COLO668 (cell line): ENCODE results near the gene NOX3.
"Not testable (repeated sequence)": the region's sequence is repeated elsewhere in the genome, so short reads cannot be mapped to it uniquely, and the experiment has no call there.

Experiments
- DNase-seq: peaks from one replicate; lab custom pipeline; 2025; ENCODE audit not compliant: unreplicated experiment; lab: John Stamatoyannopoulos, UW

Gene NOX3

GRCh38 chr6:155455766-155456165 is at the start of gene NOX3:
Gene NOX3, minus strand, starts transcription at chr6:155455839. Its CDS starts 39 bp downstream, at chr6:155455800.
- DNase-seq, result no peak

GRCh38 chr6:155504848-155505607 is 49.4 kb upstream of the NOX3 start:
- DNase-seq, result no peak

GRCh38 chr6:155502393-155502792 is 46.8 kb upstream of the NOX3 start:
- DNase-seq, result no peak

- DNase-seq, result no peak
Observed at GRCh38 chr6:155499574-155499973, 43.9 kb upstream of the NOX3 start.

- DNase-seq, result no peak
Observed at GRCh38 chr6:155498370-155498769, 42.7 kb upstream of the NOX3 start.

- DNase-seq, result no peak
Observed at GRCh38 chr6:155497273-155497672, 41.6 kb upstream of the NOX3 start.

- no peak for DNase-seq
Observed at GRCh38 chr6:155495011-155495768, 39.6 kb upstream of the NOX3 start.

GRCh38 chr6:155493694-155494143 is 38.1 kb upstream of the NOX3 start:
- DNase-seq, result no peak

GRCh38 chr6:155493026-155493693 is 37.5 kb upstream of the NOX3 start:
- no peak for DNase-seq

- no peak for DNase-seq
Observed at GRCh38 chr6:155492061-155492735, 36.6 kb upstream of the NOX3 start.

- no peak for DNase-seq
Observed at GRCh38 chr6:155491421-155491820, 35.8 kb upstream of the NOX3 start.

- not testable (repeated sequence) for DNase-seq
Observed at GRCh38 chr6:155488197-155488596, 32.6 kb upstream of the NOX3 start.

GRCh38 chr6:155487371-155488130 is 31.9 kb upstream of the NOX3 start:
- no peak for DNase-seq

GRCh38 chr6:155486721-155487294 is 31.2 kb upstream of the NOX3 start:
- DNase-seq, result no peak

GRCh38 chr6:155485756-155486155 is 30.1 kb upstream of the NOX3 start:
- no peak for DNase-seq

GRCh38 chr6:155483858-155484257 is 28.2 kb upstream of the NOX3 start:
- no peak for DNase-seq

GRCh38 chr6:155481215-155481614 is 25.6 kb upstream of the NOX3 start:
- DNase-seq, result no peak

GRCh38 chr6:155473741-155474140 is 18.1 kb upstream of the NOX3 start:
- DNase-seq, result no peak

GRCh38 chr6:155472886-155473285 is 17.2 kb upstream of the NOX3 start:
- no peak for DNase-seq

- not testable (repeated sequence) for DNase-seq
Observed at GRCh38 chr6:155470979-155471616, 15.5 kb upstream of the NOX3 start.
